Activated CD8-positive, alpha-beta T cell treated with anti-CD3 and anti-CD28 coated beads for 36 hours (primary cell): Measurements from ENCODE around the gene ATP1A1. TPM values are rescaled to one million over a fixed set of nuclear protein-coding genes. Genes with fewer than 3 reads are reported as not detected.

Source experiments
- ATAC-seq: fragments of 200-7000 bp; cut with Tn5 transposase; one replicate; pipeline ENCODE4 v1.10.0; 2021; ENCODE audit warnings: mild to moderate bottlenecking, moderate library complexity
- CTCF ChIA-PET: fragments of 350-600 bp; sonication (Branson Sonifier 250); formaldehyde crosslinking; loops from one replicate; lab custom pipeline; 2021; ENCODE audit warnings: antibody characterized with exemption; lab: Charles Lee
- POLR2A ChIA-PET: fragments of 350-600 bp; sonication (Branson Sonifier 250); formaldehyde crosslinking; loops from one replicate; lab custom pipeline; 2021; ENCODE audit warnings: antibody characterized with exemption; lab: Charles Lee
- DNase-seq: peaks from one replicate; pipeline ENCODE4 v3.0.0-alpha.2; 2020
- H3K27ac Mint-ChIP-seq: one replicate; pipeline ENCODE4 v1.8.0; 2021; ENCODE audit warnings: mild to moderate bottlenecking, mixed read lengths
- H3K27me3 Mint-ChIP-seq: one replicate; pipeline ENCODE4 v1.8.0; 2021; ENCODE audit warnings: mixed read lengths
- H3K36me3 Mint-ChIP-seq: one replicate; pipeline ENCODE4 v1.8.0; 2021; ENCODE audit warnings: low read depth, mixed read lengths
- H3K4me1 Mint-ChIP-seq: one replicate; pipeline ENCODE4 v1.8.0; 2021; ENCODE audit warnings: low read depth, mixed read lengths
- H3K4me3 Mint-ChIP-seq: one replicate; pipeline ENCODE4 v1.8.0; 2021; ENCODE audit warnings: mild to moderate bottlenecking, moderate library complexity, mixed read lengths
- H3K9me3 Mint-ChIP-seq: one replicate; pipeline ENCODE4 v1.8.0; 2021; ENCODE audit warnings: mixed read lengths
- intact Hi-C: fragments of 100-400 bp; cut with micrococcal nuclease; formaldehyde crosslinking; loops from one replicate; pipeline ENCODE4 v1.10.0; 2022
- total RNA-seq, 2 experiments: library from RNA; stranded (reverse); gene quantifications; one replicate each; pipeline ENCODE4 v1.2.3, GENCODE V29; 2021
- TF ChIP-seq, protein P1 (sequence below): fragments of 200-600 bp; IDR thresholded peaks from one replicate; pipeline ENCODE4 v1.8.0; 2022; ENCODE audit warnings: antibody characterized with exemption, mild to moderate bottlenecking

Gene ATP1A1
- total RNA-seq, 2 experiments from 2014 or later: 201 to 202 TPM

DNA sequence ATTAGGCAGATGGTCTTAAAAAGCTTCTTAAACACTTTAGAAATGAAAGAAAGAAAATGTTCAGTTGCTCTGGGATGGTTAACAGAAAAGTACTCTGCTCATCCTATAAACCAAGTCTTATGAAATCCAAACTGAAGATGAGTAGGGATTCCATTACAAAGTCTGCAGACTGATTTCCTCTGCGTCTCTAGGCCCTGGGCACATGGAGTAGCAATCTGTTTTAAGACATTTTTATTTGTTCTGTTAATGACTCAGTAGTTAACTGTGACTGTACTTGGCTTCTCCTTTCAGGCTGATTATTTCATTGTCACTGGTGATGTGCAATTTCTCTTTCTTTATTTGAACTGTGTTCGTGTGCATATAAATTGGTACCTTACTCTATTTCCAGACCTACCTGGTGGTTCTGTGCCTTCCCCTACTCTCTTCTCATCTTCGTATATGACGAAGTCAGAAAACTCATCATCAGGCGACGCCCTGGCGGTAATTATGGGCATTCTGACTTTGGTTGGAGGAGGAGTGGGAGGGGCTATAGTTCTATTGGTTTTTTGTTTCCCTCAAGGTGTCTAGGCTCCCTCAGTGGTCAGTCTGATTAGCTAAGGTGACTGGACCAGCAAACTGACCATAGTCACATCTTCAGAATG is 30.6 kb downstream of the ATP1A1 start:
- peak overlapping the region; percentile 10 for H3K27ac Mint-ChIP-seq
- ATAC-seq (no peak), DNase-seq (no peak)
- no peak overlapping the region for H3K4me3 Mint-ChIP-seq
- TF ChIP-seq, protein P1, sequence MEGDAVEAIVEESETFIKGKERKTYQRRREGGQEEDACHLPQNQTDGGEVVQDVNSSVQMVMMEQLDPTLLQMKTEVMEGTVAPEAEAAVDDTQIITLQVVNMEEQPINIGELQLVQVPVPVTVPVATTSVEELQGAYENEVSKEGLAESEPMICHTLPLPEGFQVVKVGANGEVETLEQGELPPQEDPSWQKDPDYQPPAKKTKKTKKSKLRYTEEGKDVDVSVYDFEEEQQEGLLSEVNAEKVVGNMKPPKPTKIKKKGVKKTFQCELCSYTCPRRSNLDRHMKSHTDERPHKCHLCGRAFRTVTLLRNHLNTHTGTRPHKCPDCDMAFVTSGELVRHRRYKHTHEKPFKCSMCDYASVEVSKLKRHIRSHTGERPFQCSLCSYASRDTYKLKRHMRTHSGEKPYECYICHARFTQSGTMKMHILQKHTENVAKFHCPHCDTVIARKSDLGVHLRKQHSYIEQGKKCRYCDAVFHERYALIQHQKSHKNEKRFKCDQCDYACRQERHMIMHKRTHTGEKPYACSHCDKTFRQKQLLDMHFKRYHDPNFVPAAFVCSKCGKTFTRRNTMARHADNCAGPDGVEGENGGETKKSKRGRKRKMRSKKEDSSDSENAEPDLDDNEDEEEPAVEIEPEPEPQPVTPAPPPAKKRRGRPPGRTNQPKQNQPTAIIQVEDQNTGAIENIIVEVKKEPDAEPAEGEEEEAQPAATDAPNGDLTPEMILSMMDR: no peak
- ChIA-PET POLR2A (interaction anchor here (0.7 to 2.3 kb wide), 5 partner anchors 9 to 59 kb away, joined by 3 to 8 read pairs (median 4); no protein-coding TSS in a partner anchor), CTCF (interaction anchor here (1.4 to 1.8 kb wide), 2 partner anchors 17 to 111 kb away, joined by 3 to 5 read pairs; no protein-coding TSS in a partner anchor)
- intact Hi-C loops: no loop called here
- H3K36me3 Mint-ChIP-seq: peaks cover 80% of the 10 kb centered on the region
- H3K9me3 Mint-ChIP-seq: no peaks in the 10 kb centered on the region
- peaks cover 26% of the 10 kb centered on the region for H3K4me1 Mint-ChIP-seq
- no peaks in the 10 kb centered on the region for H3K27me3 Mint-ChIP-seq

DNA sequence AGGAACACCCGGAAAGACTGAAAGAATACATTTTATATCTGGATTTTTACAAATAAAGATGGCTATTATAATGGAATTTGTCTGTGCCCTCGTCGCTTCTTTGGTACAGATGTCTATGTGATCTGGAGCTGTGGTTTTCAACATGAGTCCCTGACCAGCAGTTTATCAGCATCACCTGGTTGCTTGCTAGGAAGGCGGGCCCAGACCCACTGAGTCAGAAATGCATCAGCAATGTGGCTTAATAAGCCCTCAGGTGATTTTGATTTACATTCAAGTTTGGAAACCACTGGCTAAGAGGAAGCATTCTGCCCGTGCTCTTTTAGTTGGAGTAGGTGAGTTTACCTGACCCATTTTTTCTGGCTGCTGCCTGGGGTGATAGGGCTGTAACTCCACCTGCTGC is 31.7 kb downstream of the ATP1A1 start:
- POLR2A ChIA-PET: no interaction called here

DNA sequence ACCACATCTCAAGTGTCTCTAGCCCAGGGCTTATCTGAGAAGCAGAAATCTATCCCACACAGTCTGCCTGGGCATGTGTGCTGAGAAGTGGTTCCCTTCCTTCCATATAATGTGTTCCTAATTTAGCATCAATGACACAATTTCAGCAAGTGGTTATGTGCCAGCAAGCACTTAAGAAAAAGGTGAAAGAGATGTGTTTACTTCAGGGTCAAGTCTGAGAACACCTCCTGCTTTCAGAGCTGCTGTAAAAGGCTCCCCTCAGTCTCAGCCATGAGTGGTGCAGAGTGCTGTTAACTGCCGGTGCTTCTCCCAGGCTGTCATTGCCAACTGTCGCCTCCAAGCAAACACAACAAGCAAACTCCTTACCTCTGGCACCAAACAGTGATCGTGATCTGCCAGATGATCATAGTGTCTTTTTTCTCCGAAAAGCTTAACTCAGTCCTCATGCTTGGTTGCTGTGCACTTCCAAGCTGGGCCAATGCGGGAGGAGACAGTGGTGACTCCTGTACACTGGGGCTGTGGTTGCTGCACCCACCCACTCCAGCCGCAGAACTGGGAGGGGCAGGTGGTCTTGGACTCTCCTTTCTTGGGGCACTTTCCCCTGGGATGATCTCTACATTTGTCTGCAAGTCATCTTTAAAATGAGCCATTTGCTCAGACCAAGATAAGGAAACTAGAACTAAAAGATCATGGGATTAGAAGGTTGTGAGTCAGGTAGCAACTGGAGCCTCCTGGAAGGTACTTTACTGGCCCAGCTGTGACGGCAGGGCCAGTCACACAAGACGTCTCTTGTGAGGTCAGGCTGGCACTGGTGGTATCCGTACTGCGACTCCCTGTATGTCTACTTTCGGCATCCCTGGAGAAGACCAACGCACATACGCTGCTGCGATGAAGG is 32.4 kb downstream of the ATP1A1 start:
- no peak for DNase-seq
- intact Hi-C loops: no loop called here
- no peak overlapping the region for H3K4me3 Mint-ChIP-seq
- CTCF ChIA-PET: interaction anchor here (0.9 to 1.7 kb wide), 5 partner anchors 11 to 266 kb away, joined by 3 to 5 read pairs (median 3); no protein-coding TSS in a partner anchor
- H3K27ac Mint-ChIP-seq: peak overlapping the region; percentile 58
- no peaks in the 10 kb centered on the region for H3K9me3 Mint-ChIP-seq
- POLR2A ChIA-PET: interaction anchor here (0.6 to 4.3 kb wide), 3 partner anchors 9 to 22 kb away, joined by 3 to 20 read pairs (median 3); no protein-coding TSS in a partner anchor
- peaks cover 26% of the 10 kb centered on the region for H3K4me1 Mint-ChIP-seq
- TF ChIP-seq, protein P1: no peak
- H3K36me3 Mint-ChIP-seq: peaks cover 61% of the 10 kb centered on the region
- H3K27me3 Mint-ChIP-seq: no peaks in the 10 kb centered on the region
- ATAC-seq: no peak

More for the DNA sequence above, 31.7 kb downstream of the ATP1A1 start:
- Mint-ChIP-seq H3K9me3 (no peaks in the 10 kb centered on the region), H3K27me3 (no peaks in the 10 kb centered on the region), H3K4me3 (no peak overlapping the region), H3K27ac (peak overlapping the region; percentile 58), H3K4me1 (peaks cover 28% of the 10 kb centered on the region), H3K36me3 (peaks cover 69% of the 10 kb centered on the region)
- DNase-seq (no peak), ATAC-seq (no peak)
- CTCF ChIA-PET: no interaction called here
- TF ChIP-seq, protein P1: no peak
- intact Hi-C loops: no loop called here

DNA sequence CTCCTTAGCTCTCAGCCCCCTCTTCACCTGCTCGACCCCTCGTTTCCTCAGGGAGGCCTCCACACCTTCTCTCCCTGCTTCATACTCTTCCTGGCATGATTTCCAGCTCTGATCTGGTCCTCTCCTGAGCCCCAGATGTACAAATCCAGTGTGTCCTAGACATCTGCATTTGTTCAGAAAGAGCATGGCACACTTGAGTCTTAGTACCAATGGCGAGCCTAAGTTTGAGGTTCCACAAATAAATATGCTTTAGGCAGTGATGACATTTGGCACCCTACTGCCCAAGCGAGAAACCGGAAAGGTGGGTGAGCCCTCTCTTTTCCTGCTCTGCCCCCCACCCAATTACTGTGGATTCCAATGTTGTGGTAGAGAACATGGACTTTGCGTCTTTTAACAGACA is 34.0 kb downstream of the ATP1A1 start:
- no peak for ATAC-seq
- DNase-seq: no peak
- peaks cover 15% of the 10 kb centered on the region for H3K4me1 Mint-ChIP-seq
- H3K9me3 Mint-ChIP-seq: no peaks in the 10 kb centered on the region
- TF ChIP-seq, protein P1: no peak
- ChIA-PET POLR2A (interaction anchor here (0.7 to 4.3 kb wide), 3 partner anchors 11 to 67 kb away, joined by 3 to 20 read pairs (median 3); no protein-coding TSS in a partner anchor), CTCF (interaction anchor here (1.0 to 1.8 kb wide), 3 partner anchors 9 to 79 kb away, joined by 3 to 5 read pairs (median 5); no protein-coding TSS in a partner anchor)
- H3K36me3 Mint-ChIP-seq: peaks cover 46% of the 10 kb centered on the region
- H3K27me3 Mint-ChIP-seq: no peaks in the 10 kb centered on the region
- no peak overlapping the region for H3K4me3 Mint-ChIP-seq
- intact Hi-C loops: no loop called here
- peak overlapping the region; percentile 22 for H3K27ac Mint-ChIP-seq
